T-helper 1 cell treated with Interleukin-12 subunit alpha and Interleukin-12 subunit beta and Interleukin-4 antibody, amounts not matched to agents 30 μg/mL and 1 μg/mL, for 36 hours (primary cell): ENCODE results near the gene SFMBT2.
"Not testable (repeated sequence)": the region's sequence is repeated elsewhere in the genome, so short reads cannot be mapped to it uniquely, and the experiment has no call there.

Experiments
- H3K27ac Mint-ChIP-seq: one replicate; pipeline ENCODE4 v1.8.0; 2021; ENCODE audit warnings: mild to moderate bottlenecking, mixed read lengths
- H3K27me3 Mint-ChIP-seq: one replicate; pipeline ENCODE4 v1.8.0; 2021; ENCODE audit warnings: low read depth, mixed read lengths
- H3K36me3 Mint-ChIP-seq: one replicate; pipeline ENCODE4 v1.8.0; 2021; ENCODE audit warnings: low read depth, mixed read lengths
- H3K4me1 Mint-ChIP-seq: one replicate; pipeline ENCODE4 v1.8.0; 2021; ENCODE audit warnings: low read depth, mixed read lengths
- H3K4me3 Mint-ChIP-seq: one replicate; pipeline ENCODE4 v1.8.0; 2021; ENCODE audit warnings: mild to moderate bottlenecking, moderate library complexity, mixed read lengths
- H3K9me3 Mint-ChIP-seq: one replicate; pipeline ENCODE4 v1.8.0; 2021; ENCODE audit warnings: mixed read lengths

SFMBT2 gene

DNA sequence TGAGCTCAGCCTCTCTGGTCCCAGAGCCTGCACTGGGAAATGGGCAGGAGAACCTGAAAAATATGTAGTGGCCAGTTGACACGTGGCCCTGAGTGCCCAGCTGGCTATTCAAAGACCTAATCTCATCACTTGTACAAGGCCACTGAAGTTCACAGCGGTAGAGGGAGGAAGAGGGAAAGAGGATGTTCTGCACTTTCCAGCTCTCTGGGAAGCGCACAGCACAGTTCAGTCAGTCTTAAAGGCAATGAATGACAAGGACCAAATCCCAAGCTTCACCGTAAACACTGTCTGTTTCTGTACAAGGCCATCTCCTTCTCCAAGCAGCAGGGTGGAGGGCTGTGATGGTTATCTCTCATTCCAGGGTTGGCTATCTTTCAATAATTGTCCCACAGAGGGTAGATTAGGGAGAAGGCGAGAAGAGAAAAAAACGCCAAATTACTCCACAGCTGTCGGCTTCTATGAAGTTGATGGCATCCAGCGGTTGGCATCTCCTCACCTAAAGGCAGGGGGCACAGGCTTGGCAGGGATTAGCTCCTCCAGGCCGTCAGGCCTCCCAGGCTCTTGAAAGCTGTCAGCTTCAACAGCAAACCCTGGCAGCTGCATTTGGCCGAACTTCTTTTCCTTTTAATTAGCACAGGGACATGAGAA, 10.6 kb downstream of the SFMBT2 start:
- Mint-ChIP-seq H3K27me3 (no peaks in the 10 kb centered on the region), H3K4me1 (peaks cover 52% of the 10 kb centered on the region), H3K27ac (no peak overlapping the region), H3K36me3 (peaks cover 38% of the 10 kb centered on the region), H3K4me3 (no peak overlapping the region), H3K9me3 (no peaks in the 10 kb centered on the region)

DNA sequence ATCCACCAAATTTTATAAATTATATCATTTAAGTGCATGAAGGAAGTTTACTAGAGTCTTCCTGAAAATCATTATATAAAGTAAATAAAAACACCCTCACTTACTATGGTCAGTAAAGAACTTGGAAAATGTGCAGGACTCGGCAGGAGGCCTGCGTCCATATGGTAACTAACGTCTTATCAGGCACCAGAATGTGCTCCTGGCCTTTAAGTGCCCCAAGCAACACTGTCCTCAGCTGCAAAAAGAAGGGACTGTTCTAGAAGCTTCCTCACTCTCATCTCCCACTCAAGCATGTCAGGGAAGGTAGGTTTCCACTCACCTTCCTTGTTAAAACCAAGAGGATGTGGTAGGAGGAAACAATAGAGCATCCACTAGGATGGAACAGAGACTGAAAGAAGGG, 11.3 kb downstream of the SFMBT2 start:
- H3K9me3 Mint-ChIP-seq, result no peaks in the 10 kb centered on the region
- no peaks in the 10 kb centered on the region for H3K27me3 Mint-ChIP-seq
- H3K4me1 Mint-ChIP-seq, result peaks cover 47% of the 10 kb centered on the region
- no peak overlapping the region for H3K4me3 Mint-ChIP-seq
- no peak overlapping the region for H3K27ac Mint-ChIP-seq
- peaks cover 32% of the 10 kb centered on the region for H3K36me3 Mint-ChIP-seq

DNA sequence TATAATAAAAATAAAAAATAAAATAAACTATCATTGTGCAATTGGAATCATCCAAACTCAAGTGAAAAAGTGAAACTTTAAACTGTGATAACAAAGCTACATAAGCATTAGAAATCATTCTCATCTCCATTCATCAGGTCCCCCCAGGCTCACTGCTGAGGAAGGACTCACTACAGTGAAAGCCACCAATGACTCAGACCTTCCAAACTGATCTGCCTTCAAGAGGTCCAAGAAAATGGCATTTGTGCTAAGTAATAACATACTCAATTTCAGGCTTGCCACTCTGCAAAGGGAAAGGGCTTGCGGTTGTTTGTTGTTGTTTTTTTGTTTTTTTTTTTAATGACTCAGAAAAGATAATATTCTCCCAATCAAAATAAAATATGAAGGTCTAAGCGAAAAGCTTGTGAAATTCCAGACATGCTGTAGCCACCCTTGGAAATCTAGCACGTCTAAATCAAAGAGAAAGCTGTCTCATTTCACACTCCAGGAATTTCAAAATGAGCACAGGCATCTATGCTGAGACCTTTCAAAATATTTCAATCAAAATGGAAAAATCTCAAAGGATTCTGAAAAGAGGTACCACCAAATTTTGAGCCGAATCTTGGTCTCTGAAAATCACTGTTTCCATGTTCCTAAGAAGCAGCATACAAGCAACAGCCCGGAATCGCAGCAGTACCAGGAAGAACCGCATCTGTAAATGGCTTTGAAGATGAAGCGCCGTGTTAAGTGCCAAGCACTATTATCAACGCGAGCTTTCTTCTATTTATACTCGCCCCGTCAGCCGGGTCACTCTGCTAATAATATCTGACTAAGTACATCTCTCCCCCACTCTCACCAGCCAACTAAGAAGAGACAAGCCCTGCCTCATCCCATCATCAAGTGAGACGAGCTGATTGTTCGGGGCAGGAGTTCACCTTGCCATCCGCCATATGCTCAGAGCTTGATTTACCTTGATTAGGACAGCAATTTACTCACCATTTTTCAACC, 13.5 kb downstream of the SFMBT2 start:
- peaks cover 42% of the 10 kb centered on the region for H3K4me1 Mint-ChIP-seq
- no peaks in the 10 kb centered on the region for H3K27me3 Mint-ChIP-seq
- H3K36me3 Mint-ChIP-seq, result peaks cover 31% of the 10 kb centered on the region
- no peaks in the 10 kb centered on the region for H3K9me3 Mint-ChIP-seq
- no peak overlapping the region for H3K27ac Mint-ChIP-seq
- no peak overlapping the region for H3K4me3 Mint-ChIP-seq

DNA sequence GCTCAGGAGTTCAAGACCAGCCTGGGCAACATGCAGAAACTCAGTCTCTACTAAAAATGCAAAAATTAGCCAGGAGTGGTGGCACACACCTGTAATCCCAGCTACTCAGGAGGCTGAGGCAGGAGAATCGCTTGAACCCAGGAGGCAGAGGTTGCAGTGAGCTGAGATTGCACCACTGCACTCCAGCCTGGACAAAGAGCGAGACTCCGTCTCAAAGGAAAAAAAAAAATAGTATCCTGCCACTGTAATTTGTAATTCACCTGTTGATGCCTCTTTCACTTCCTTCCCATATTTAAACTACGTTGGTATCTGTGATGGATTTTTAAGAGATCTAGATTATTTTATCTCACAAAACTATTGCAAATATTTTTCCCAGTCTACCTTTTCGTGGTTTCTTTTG, 18.5 kb downstream of the SFMBT2 start:
- H3K27me3 Mint-ChIP-seq, H3K4me3 Mint-ChIP-seq, H3K9me3 Mint-ChIP-seq, H3K36me3 Mint-ChIP-seq: not testable (repeated sequence)
- Mint-ChIP-seq H3K27ac (peak overlapping the region; percentile 11), H3K4me1 (peaks cover 39% of the 10 kb centered on the region)

DNA sequence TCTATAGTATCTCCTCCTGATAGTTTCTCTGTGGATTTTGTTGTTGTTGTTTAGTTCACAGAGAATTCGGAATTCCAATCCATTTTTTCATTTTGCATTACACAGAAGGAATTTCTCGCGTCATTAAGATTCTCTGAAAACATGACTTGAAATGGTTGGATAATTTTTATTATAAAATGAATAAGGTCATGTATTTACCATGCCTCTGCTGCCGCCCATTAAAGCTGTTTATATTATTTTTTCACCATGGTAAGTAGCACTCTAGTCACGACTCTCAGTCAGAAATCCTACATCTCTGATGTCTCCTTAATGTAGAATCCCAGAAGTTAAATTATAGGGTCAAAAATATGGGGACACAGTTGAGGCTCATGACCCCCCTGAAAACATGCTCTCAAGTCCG, 19.1 kb downstream of the SFMBT2 start:
- Mint-ChIP-seq H3K36me3 (peaks cover 12% of the 10 kb centered on the region), H3K4me3 (no peak overlapping the region), H3K27me3 (no peaks in the 10 kb centered on the region), H3K27ac (no peak overlapping the region), H3K9me3 (no peaks in the 10 kb centered on the region), H3K4me1 (peaks cover 41% of the 10 kb centered on the region)

DNA sequence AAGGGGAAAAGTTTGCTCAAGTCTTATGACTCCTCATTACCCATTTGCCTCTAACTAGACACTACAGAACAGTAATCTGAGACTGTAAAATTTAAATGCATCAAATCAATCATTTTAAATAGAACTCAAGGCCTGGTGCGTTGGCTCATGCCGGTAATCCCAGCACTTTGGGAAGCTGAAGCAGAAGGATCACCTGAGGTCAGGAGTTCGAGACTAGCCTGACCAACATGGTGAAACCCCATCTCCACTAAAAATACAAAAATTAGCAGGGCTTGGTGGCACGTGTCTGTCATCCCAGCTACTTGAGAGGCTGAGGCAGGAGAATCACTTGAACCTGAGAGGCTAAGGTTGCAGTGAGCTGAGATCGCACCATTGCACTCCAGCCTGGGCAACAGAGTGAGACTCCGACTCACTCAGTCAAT, 20.1 kb downstream of the SFMBT2 start:
- H3K27me3 Mint-ChIP-seq, H3K27ac Mint-ChIP-seq, H3K9me3 Mint-ChIP-seq, H3K4me3 Mint-ChIP-seq: not testable (repeated sequence)
- peaks cover 38% of the 10 kb centered on the region for H3K4me1 Mint-ChIP-seq
- peaks cover 12% of the 10 kb centered on the region for H3K36me3 Mint-ChIP-seq

DNA sequence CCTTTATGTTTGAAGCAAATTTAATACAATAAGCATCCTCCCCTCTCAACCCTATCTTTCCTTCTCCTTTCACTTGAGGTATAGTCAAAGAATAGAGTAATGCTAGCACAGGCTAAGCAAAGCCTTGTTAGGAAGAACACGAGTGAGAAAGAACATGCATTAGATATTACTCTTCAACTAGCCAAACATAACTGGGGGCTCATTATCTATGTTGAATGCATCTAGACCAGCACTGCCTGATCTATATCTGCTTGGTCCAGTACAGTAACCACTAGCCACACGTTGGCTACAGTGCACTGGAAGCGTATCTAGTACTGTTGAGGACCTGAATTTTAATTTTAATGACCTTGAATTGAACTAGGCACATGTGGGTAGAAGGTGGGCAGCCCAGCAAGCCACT, 21.0 kb downstream of the SFMBT2 start:
- Mint-ChIP-seq H3K4me3 (no peak overlapping the region), H3K4me1 (peaks cover 40% of the 10 kb centered on the region), H3K36me3 (peaks cover 9% of the 10 kb centered on the region), H3K27ac (peak overlapping the region; percentile 67), H3K27me3 (no peaks in the 10 kb centered on the region), H3K9me3 (no peaks in the 10 kb centered on the region)

DNA sequence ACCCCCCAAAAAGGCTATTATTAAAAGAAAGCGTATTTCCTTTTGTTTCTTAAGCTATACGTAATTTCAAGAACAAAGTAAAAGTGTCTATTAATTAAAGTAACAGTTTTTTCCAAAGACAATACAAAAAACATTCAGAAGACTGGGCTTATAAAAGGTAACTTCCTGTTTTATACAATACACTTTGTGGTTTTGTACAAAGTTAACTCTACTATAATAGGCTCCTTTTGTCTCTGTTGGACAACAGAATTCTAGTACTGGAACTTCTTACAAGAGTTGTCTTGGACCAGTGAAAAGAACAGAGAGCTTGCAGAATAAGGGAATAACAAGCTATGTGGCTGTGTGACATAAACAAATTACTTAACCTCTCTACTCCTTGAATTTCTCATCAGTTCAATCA, 21.5 kb downstream of the SFMBT2 start:
- no peaks in the 10 kb centered on the region for H3K9me3 Mint-ChIP-seq
- no peaks in the 10 kb centered on the region for H3K27me3 Mint-ChIP-seq
- H3K4me3 Mint-ChIP-seq, result no peak overlapping the region
- peaks cover 42% of the 10 kb centered on the region for H3K4me1 Mint-ChIP-seq
- peak overlapping the region; percentile 67 for H3K27ac Mint-ChIP-seq
- peaks cover 10% of the 10 kb centered on the region for H3K36me3 Mint-ChIP-seq

DNA sequence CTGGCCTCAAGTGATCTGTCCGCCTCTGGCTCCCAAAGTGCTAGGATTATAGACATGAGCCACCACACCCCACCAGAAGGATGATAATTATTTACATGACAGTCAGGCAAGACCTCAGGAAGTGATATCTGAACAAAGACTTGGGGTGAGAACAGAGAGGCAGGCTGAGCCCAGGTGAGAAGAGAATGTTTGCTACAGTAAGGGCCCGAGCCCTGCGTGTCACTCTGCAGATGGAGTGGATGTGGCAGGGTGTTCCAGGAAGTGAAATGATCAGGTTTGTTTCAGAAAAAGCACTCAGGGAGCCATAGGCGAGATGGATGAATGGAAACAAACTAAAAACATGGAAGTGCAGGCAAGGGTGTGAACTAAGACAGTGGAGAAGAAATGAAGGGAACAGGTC, 22.2 kb downstream of the SFMBT2 start:
- Mint-ChIP-seq H3K36me3 (peaks cover 8% of the 10 kb centered on the region), H3K27me3 (no peaks in the 10 kb centered on the region), H3K4me3 (peak overlapping the region; percentile 72), H3K4me1 (peaks cover 42% of the 10 kb centered on the region), H3K9me3 (no peaks in the 10 kb centered on the region), H3K27ac (peak overlapping the region; percentile 92)

DNA sequence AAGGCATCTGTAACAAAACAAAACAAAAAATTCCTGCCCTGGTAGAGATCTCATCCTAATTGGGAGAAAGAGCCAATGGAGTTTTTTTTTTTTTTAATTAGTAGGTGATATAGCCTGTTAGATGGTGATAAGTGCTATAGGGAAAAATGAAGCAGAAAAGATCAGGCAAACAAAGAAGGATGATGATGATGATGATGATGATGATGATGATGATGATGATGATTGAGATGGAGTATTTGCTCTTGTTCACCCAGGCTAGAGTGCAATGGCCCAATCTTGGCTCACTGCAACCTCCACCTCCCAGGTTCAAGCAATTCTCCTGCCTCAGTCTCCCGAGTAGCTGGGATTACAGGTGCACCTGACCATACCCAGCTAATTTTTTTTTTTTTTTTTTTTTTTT, 22.7 kb downstream of the SFMBT2 start:
- H3K4me1 Mint-ChIP-seq, result peaks cover 46% of the 10 kb centered on the region
- H3K4me3 Mint-ChIP-seq, H3K36me3 Mint-ChIP-seq: not testable (repeated sequence)

DNA sequence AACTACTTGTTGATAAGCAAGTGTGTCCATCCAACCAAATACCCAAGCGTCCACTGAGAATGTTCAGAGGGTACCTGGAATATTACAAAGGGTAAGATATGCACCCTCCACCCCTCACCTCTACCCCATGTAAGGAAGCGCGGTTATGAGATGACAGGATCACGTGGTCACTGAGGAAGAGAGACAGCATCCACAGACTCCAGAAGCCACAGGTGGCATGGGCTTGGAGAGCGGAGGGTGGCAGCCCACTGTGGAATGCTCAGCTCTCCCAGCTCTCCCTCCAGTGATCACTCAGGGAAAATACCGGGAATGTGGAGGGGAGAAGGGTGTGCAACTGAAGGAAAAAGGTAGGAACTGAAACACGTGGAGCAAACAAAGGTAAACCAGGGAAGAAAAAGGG, 25.7 kb downstream of the SFMBT2 start:
- Mint-ChIP-seq H3K4me1 (peaks cover 57% of the 10 kb centered on the region), H3K4me3 (no peak overlapping the region), H3K27ac (no peak overlapping the region)

More for the DNA sequence above, 22.7 kb downstream of the SFMBT2 start:
- H3K27me3 Mint-ChIP-seq, H3K9me3 Mint-ChIP-seq: not testable (repeated sequence)
- peak overlapping the region; percentile 41 for H3K27ac Mint-ChIP-seq

DNA sequence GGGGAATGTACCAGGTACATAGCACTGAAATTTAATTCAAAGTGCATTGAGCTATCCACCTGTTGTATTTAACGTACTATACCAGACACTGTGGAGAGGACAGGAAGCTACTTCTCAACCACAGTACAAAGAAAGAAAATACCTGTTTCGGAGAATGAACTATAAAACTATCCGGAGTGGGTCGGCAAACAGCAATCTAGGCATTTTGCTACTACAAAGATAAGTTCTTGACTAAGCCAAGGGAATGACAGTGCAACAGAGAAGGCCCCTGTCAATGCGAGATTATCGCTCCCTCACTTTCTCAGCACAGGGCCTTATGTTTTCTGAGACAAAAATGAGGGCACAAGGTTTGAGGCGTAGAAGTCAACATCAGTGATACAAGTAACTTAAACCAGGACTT, 27.4 kb downstream of the SFMBT2 start:
- Mint-ChIP-seq H3K4me3 (peak overlapping the region; percentile 32), H3K27me3 (no peaks in the 10 kb centered on the region), H3K27ac (peak overlapping the region; percentile 28), H3K4me1 (peaks cover 51% of the 10 kb centered on the region), H3K9me3 (no peaks in the 10 kb centered on the region), H3K36me3 (peaks cover 34% of the 10 kb centered on the region)

More for the DNA sequence above, 25.7 kb downstream of the SFMBT2 start:
- Mint-ChIP-seq H3K36me3 (peaks cover 20% of the 10 kb centered on the region), H3K27me3 (no peaks in the 10 kb centered on the region), H3K9me3 (no peaks in the 10 kb centered on the region)

DNA sequence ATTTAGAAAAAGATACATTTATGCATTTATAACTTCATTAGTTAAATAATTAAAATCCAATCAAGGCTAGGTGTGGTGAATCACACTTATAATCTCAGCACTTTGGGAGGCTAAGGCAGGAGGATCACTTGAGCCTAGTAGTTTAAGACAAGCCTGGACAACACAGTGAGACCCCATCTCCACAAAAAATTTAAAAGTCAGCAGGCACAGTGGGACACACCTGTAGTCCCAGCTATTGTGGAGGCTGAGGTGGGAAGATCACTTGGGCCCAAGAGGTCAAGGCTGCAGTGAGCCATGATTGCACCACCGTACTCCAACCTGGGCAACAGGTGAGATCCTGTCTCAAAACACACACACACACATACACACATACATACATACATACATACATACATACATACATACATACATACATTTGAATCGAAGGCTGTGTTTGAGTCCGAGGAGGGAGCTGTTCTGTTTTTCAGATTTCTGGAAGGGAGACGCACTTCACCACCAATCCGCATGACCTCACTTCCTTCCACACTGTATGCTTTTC, 30.1 kb downstream of the SFMBT2 start:
- H3K27ac Mint-ChIP-seq, result no peak overlapping the region
- peaks cover 39% of the 10 kb centered on the region for H3K4me1 Mint-ChIP-seq
- no peaks in the 10 kb centered on the region for H3K27me3 Mint-ChIP-seq
- H3K36me3 Mint-ChIP-seq, result peaks cover 46% of the 10 kb centered on the region
- no peak overlapping the region for H3K4me3 Mint-ChIP-seq
- H3K9me3 Mint-ChIP-seq, result no peaks in the 10 kb centered on the region

DNA sequence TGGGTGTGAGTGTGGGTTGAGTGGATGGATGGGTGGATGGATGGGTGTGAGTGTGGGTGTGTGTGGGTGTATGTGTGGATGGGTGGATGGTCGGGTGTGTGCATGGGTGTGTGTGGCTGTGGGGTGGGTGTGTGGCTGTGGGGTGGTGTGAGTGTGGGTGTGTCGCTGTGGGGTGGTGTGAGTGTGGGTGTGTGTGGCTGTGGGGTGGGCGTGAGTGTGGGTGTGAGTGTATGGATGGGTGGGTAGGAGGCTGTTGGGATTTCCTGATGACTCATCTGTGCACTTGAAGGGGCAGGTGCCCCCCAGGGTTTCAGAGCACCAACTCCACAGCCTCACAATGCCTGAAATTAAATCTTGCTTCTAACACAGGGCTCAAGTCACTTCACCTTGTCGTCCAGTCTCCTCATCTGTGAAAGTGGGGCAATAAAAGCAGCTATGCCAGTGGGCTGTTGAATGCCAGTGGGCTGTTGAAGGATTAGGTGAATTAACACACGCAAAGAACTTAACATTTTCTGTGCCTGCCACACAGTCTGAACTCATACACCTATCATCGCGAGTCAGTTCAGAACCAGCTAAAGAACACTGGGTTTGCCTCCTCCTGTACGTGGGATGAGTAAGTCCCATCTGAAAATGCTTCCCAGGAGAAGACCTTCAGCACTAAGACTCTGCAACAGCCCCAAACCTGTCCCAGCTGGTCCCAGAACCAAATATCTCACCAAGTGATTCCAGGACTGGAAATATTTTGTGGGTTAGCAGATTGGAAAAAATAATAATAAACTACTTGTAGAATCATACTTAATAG, 32.0 kb downstream of the SFMBT2 start:
- Mint-ChIP-seq H3K27me3 (no peaks in the 10 kb centered on the region), H3K27ac (peak overlapping the region; percentile 45), H3K36me3 (peaks cover 50% of the 10 kb centered on the region), H3K4me3 (no peak overlapping the region), H3K9me3 (no peaks in the 10 kb centered on the region), H3K4me1 (peaks cover 31% of the 10 kb centered on the region)
